GM21825 (cell line): ENCODE results near the gene B4GALT5.
A peak's percentile ranks its signal among the peaks of the same experiment; 100 is the strongest.

ENCODE experiments used
- ATAC-seq: cut with Tn5 transposase; IDR thresholded peaks from one replicate; pipeline ENCODE4 v1.9.1; 2021; ENCODE audit warnings: mild to moderate bottlenecking, moderate library complexity; ENCODE audit not compliant: unreplicated experiment

B4GALT5 gene

GRCh38 chr20:49701241-49701790 lies 12.4 kb downstream of the B4GALT5 start:
- no peak for ATAC-seq

DNA sequence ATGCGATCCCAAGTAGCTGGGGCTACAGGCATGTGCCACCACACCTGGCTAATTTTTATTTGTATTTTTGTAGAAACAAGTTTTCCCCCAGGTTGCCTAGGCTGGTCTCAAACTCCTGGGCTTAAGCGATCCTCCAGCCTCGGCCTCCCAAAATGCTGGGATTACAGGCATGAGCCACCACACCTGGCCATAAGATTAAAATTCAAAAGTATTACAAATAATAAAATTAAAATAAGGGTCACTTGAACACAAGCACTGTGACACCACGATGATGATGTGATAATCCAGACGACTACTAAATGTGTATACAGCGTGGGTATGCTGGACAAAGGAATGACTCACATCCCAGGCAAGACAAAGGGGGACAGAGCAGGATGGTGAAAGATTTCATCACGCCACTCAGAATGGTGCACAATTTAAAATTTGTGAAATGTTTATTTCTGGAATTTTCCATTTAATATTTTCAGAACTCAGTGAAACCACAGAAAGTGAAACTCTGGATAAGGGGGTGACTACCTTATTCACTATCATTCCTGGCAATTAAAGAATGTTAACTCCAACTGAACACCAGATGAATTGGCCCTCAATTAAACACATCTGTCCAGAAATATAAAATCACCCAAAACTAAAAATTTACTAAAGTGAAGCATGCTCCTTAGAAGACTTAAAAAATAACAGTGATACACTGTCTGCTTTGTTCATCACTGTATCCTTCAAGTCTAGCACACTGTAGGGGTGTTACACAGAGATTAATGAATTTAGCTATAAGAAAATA lies 13.1 kb downstream of the B4GALT5 start:
- no peak for ATAC-seq

- ATAC-seq, result peak; percentile 77
Measured at GRCh38 chr20:49699200-49699992, 14.3 kb downstream of the B4GALT5 start.

- no peak for ATAC-seq
Measured at GRCh38 chr20:49698477-49698876, 15.2 kb downstream of the B4GALT5 start.

GRCh38 chr20:49697071-49697470 lies 16.6 kb downstream of the B4GALT5 start:
- ATAC-seq, result no peak

DNA sequence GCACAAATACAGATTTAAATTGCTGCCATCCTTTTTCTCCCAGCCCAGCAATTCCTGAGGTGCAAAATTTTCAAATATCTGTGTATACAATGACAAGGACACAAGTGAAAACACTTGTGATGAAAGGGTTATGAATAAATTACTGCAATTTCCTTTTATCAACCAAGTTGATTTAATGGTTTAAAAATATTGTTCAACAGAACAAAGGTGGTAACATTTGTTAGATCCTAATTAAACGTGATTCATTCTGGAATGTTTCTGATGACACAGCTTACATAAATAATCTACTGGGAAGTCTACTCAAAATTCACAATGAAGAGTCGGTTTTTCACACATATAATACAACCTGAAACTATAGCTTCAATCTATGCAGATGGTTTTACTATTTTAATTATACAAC lies 17.1 kb downstream of the B4GALT5 start:
- ATAC-seq, result no peak

GRCh38 chr20:49695830-49696229 lies 17.8 kb downstream of the B4GALT5 start:
- ATAC-seq, result no peak

DNA sequence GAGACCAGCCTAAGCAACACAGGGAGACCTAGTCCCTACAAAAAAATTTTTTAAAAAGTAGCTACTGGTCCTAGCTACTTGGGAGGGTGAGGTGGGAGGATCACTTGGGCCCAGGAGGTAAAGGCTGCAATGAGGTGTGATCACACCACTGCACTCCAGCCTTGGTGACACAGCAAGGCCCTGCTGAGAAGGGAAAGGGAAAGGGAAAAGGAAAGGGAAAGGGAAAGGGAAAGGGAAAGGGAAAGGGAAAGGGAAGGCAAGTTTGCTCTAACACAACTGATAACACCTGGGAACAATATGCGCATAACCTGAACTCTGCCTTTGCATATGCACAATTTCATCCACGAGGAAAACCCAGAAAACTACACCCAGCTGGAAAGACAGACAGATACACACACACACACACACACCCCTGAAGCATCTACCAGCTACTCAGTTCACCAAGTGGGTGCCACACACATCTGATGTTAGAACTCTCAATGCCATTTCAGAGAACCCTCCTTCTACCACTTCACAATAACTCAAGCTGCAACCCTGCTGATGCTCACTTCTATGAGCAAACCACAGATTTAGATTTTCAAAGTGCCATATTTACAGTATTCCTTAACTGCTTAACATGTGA lies 19.1 kb downstream of the B4GALT5 start:
- ATAC-seq, result no peak

- ATAC-seq, result no peak
Measured at GRCh38 chr20:49693435-49694171, 20.1 kb downstream of the B4GALT5 start.

DNA sequence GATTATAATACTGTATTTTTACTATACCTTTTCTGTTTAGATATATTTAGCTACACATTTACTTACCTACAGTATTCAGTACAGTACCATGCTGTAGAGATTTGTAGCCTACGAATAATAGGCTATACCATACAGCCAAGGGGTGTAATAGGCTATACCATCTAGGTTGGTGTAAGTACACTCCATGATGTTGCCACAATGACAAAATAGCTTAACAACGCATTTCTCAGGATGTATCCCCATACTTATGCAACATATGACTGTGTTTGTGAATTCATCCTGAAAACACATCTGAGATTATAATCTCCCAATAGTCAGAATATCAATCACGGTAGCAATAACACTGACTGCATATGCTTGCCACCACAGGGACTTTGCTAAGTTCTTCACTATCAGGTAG lies 20.7 kb downstream of the B4GALT5 start:
- no peak for ATAC-seq

- no peak for ATAC-seq
Measured at GRCh38 chr20:49691818-49692568, 21.7 kb downstream of the B4GALT5 start.

- no peak for ATAC-seq
Measured at GRCh38 chr20:49690899-49691620, 22.6 kb downstream of the B4GALT5 start.

DNA sequence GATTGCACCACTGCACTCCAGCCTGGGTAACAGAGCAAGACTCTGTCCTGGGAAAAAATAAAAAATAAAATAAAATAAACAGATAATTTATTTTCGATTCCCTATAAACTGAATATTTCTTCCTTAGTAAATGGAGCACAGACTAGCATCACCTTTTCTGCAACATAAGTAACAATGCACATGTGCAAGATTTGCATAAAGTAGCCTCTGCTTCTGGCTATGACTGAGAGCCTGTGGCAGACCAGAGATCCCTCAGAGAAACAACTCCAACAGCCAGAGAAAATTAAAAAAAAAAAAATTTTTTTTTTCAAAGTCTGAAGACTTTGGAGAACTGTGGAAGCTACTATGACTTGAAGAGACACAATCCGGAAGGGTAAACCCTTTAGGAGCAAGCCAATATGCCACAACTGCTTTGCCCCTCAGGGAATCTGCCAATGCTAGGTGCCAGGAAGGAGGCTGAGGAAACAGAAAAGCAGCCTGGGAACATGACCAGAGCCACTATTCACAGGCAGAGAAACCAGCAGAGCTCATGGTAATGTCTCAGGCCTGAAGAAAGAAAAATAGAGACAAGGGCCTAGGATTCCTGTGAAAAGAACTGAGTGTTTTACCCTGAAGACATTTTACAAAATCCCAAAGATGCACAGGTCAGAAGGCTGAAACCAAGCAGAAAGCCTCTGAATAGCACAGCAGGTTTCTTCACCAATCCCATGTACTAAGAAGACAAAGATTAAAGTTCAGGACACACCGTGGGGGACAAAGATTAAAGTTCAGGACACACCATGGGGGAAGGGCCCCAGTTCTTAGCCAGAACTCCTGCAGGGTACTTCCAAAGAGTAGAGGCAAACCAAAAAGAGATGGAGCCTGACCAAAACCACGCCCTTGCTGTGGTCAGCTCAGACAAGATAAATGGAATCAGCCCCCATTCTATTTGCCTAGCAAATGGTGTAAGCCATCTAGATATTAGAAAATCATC lies 25.8 kb downstream of the B4GALT5 start:
- no peak for ATAC-seq

DNA sequence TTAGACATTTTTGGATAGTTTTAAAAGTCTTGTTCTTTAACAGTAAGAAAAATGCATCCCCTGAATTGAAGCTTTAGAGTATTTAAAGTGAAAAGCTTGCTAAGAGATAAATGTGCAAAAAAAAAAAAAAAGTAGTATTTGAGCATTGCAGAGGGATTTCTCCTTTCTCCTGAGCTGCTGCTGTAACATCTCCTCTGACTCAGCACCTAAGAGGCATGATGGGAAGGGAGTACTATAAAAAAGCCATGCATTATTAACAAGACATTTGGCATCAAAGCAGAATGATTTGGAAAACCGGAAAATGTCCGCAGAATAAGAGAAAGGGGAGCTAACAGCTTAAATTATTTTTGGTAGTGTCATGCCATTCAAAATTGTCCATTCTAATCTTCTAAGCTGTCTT lies 27.9 kb downstream of the B4GALT5 start:
- ATAC-seq, result no peak

GRCh38 chr20:49685161-49685601 lies 28.5 kb downstream of the B4GALT5 start:
- ATAC-seq, result no peak

DNA sequence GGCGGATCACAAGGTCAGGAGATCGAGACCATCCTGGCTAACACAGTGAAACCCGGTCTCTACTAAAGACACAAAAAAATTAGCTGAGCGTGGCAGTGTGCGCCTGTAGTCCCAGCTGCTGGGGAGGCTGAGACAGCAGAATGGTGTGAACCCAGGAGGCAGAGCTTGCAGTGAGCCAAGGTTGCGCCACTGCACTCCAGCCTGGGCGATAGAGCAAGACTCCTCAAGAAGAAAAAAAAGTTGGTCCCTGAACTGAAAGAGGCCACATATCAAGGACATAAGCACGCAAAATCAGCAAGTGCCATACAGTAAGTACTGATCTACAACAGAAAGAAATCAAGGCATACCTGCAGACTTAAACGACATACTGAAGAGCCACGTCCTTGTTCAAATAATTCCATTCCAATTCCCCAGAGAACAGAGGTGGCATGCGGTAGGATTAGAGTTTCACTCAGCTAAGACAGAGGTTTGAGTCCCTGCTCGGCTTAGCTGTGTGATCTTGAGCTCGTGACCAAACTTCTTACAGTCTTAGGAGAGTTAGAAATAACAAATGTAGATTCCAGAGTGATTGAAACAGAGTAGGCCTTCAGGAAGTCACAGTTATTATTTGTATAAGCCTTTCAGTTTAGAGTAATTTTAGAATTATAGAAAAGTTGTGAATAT lies 29.2 kb downstream of the B4GALT5 start:
- ATAC-seq, result no peak

DNA sequence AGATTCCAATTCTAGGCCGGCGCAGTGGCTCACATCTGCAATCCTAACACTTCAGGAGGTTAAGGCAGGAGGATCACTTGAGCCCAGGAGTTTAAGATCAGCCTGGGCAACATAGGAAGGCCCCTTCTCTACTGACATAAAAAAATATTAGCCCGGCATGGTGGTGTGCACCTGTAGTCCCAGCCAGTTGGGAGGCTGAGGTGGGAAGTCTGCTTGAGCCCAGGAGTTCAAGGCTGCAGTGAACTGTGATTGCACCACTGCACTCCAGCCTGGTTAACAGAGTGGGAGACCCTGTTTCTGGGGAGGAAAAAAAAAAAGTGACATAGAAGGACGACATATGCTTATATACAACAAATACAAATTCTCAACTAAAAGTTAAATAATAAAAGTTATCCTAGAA lies 30.9 kb downstream of the B4GALT5 start:
- ATAC-seq, result no peak

DNA sequence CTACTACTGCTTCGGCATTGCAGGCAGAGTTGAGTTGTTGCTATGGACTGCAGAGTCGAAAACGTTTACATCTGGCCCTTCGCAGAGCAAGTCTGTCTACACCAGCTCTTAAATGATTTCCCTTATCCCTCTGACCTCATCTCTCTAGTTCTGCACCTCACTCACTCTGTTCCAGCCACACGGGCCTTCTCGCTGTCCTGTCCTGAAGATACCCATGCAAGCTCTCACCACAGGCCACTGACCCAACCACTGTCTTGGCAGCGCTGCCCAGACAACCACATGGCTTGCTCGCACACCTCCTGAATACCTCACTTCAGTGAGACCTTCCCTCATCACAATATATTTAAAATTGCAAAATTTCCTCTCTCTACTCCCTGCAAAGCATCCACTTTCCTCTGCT lies 31.4 kb downstream of the B4GALT5 start:
- no peak for ATAC-seq
